HCT116 (cell line): ENCODE data around the gene PRXL2A. TPM values are rescaled to one million over a fixed set of nuclear protein-coding genes. Genes with fewer than 3 reads are reported as not detected.

ENCODE experiments used
- ATAC-seq: fragments of 200-7000 bp; cut with Tn5 transposase; 2 replicates; pipeline ENCODE4 v1.9.1; 2020; ENCODE audit warnings: mild to moderate bottlenecking, moderate library complexity
- BruUV-seq: library from RNA; stranded (reverse); fragments of 400-500 nt; replicated peaks from 2 replicates; lab custom pipeline; 2021; lab: Mats Ljungman, UMichigan
- CTCF ChIA-PET: fragments of 300-600 bp; sonication (Branson Sonifier 250); formaldehyde crosslinking; loops from one replicate; lab custom pipeline; 2021; ENCODE audit warnings: antibody characterized with exemption; lab: Charles Lee
- POLR2A ChIA-PET: fragments of 300-600, 350-600 bp; sonication (Branson Sonifier 250); formaldehyde crosslinking; loops from one replicate; lab custom pipeline; 2021; ENCODE audit warnings: antibody characterized with exemption; lab: Charles Lee
- RAD21 ChIA-PET, 2 experiments: fragments of 300-600 bp; sonication (Branson Sonifier 250); formaldehyde crosslinking; loops; one replicate each; lab custom pipeline; 2023; ENCODE audit warnings: low total read pairs in 2 of 2; ENCODE audit not compliant: uncharacterized antibody in 2 of 2, unreplicated experiment in 2 of 2, low non-redundant PET in 1 of 2; lab: Charles Lee
- DNase-seq: peaks from one replicate; pipeline ENCODE4 v3.0.0-alpha.2; 2010; ENCODE audit warnings: low read depth, low spot score
- H2AFZ ChIP-seq: fragments of 200-600 bp; shearing (Covaris generic), sonication (generic); 2 replicates; pipeline ENCODE4 v1.6.1; 2017; ENCODE audit warnings: low read depth, mixed run types, mixed read lengths, antibody characterized with exemption, low read length; ENCODE audit not compliant: poor library complexity, severe bottlenecking
- H3K27ac ChIP-seq: 2 replicates; pipeline ENCODE4 v1.5.1; 2012; ENCODE audit warnings: low read depth, low read length
- H3K27me3 ChIP-seq: fragments of 200-600 bp; sonication (generic); 2 replicates; pipeline ENCODE4 v1.6.1; 2016; ENCODE audit warnings: mixed run types, low read length, mixed read lengths; ENCODE audit not compliant: insufficient read depth
- H3K36me3 ChIP-seq, 2 experiments: fragments of 200-500 bp in 1 of 2; fragments of 200-600 bp in 1 of 2; sonication (Bioruptor generic) in 1 of 2; sonication (generic) in 1 of 2; 2 replicates each; pipeline versions ENCODE4 v1.5.1 to v1.6.1; 2014 to 2016; ENCODE audit warnings: low read length in 2 of 2, inconsistent platforms in 1 of 2, mixed read lengths in 1 of 2, mixed run types in 1 of 2; ENCODE audit not compliant: insufficient read depth in 2 of 2, control insufficient read depth in 1 of 2
- H3K4me1 ChIP-seq, 2 experiments: fragments of 200-600 bp in 1 of 2; sonication (generic) in 1 of 2; 2 replicates each; pipeline versions ENCODE4 v1.5.1 to v1.6.1; 2012 to 2017; ENCODE audit warnings: low read length in 2 of 2, inconsistent platforms in 1 of 2, mild to moderate bottlenecking in 1 of 2, mixed read lengths in 1 of 2, mixed run types in 1 of 2, moderate library complexity in 1 of 2; ENCODE audit not compliant: insufficient read depth in 2 of 2, control insufficient read depth in 1 of 2
- H3K4me2 ChIP-seq: fragments of 200-600 bp; sonication (generic); 2 replicates; pipeline ENCODE4 v1.6.1; 2017; ENCODE audit warnings: mixed run types, low read length, mixed read lengths
- H3K4me3 ChIP-seq, 2 experiments: fragments of 200-600 bp in 1 of 2; sonication (generic) in 1 of 2; replicated peaks in 1 of 2; 2 replicates each; pipeline ENCODE4 v1.5.1; 2011 to 2016; ENCODE audit warnings: low read length in 2 of 2, control low read depth in 1 of 2, low read depth in 1 of 2, mild to moderate bottlenecking in 1 of 2, mixed read lengths in 1 of 2, mixed run types in 1 of 2
- H3K79me2 ChIP-seq: fragments of 200-600 bp; sonication (generic); 2 replicates; pipeline ENCODE4 v1.6.1; 2017; ENCODE audit warnings: mild to moderate bottlenecking, mixed run types, low read length, moderate library complexity, mixed read lengths; ENCODE audit not compliant: insufficient read depth
- H3K9ac ChIP-seq: fragments of 200-600 bp; sonication (generic); 2 replicates; pipeline ENCODE4 v1.6.1; 2016; ENCODE audit warnings: low read length, mixed read lengths
- H3K9me2 ChIP-seq: fragments of 200-600 bp; sonication (generic), shearing (Covaris generic); 2 replicates; pipeline ENCODE4 v1.6.1; 2017; ENCODE audit warnings: mixed run types, mild to moderate bottlenecking, moderate library complexity; ENCODE audit not compliant: insufficient read depth
- H3K9me3 ChIP-seq, 2 experiments: fragments of 200-500 bp in 1 of 2; fragments of 200-600 bp in 1 of 2; sonication (Bioruptor generic) in 1 of 2; sonication (generic) in 1 of 2; 2 replicates each; pipeline ENCODE4 v1.6.1; 2014 to 2017; ENCODE audit warnings: low read length in 2 of 2, mixed read lengths in 2 of 2, inconsistent platforms in 1 of 2, low read depth in 1 of 2, mild to moderate bottlenecking in 1 of 2, mixed run types in 1 of 2, moderate library complexity in 1 of 2; ENCODE audit not compliant: control insufficient read depth in 1 of 2, insufficient read depth in 1 of 2
- H4K20me1 ChIP-seq: fragments of 200-600 bp; sonication (generic), shearing (Covaris generic); 2 replicates; pipeline ENCODE4 v1.6.1; 2017; ENCODE audit warnings: mixed run types, mild to moderate bottlenecking, moderate library complexity; ENCODE audit not compliant: insufficient read depth
- ATF3 ChIP-seq: IDR thresholded peaks from 2 replicates; pipeline ENCODE4 v1.6.1; 2012
- CEBPB ChIP-seq: IDR thresholded peaks from 2 replicates; pipeline ENCODE4 v1.6.1; 2012; ENCODE audit warnings: low read depth
- CTCF ChIP-seq, 3 experiments: fragments of 200-600 bp in 1 of 3; sonication (generic) in 1 of 3; IDR thresholded peaks in 2 of 3; conservative IDR thresholded peaks in 1 of 3; 2 replicates each; pipeline ENCODE4 v1.5.1; 2012 to 2017; ENCODE audit warnings: low read depth in 2 of 3, low read length in 2 of 3, antibody characterized with exemption in 1 of 3, borderline replicate concordance in 1 of 3, control low read depth in 1 of 3, mild to moderate bottlenecking in 1 of 3, mixed read lengths in 1 of 3, mixed run types in 1 of 3, moderate library complexity in 1 of 3; ENCODE audit not compliant: insufficient read depth in 1 of 3
- EGR1 ChIP-seq: IDR thresholded peaks from 2 replicates; pipeline ENCODE4 v1.6.1; 2012; ENCODE audit warnings: low read depth
- ELF1 ChIP-seq: IDR thresholded peaks from 2 replicates; pipeline ENCODE4 v1.6.1; 2012; ENCODE audit warnings: low read depth, borderline replicate concordance
- EZH2 ChIP-seq: fragments of 200-600 bp; sonication (generic); IDR thresholded peaks from 2 replicates; pipeline ENCODE4 v1.6.1; 2017; ENCODE audit warnings: antibody characterized with exemption, mixed run types
- EZH2phosphoT487 ChIP-seq: fragments of 200-600 bp; IDR thresholded peaks from 2 replicates; pipeline ENCODE4 v1.6.1; 2018; ENCODE audit warnings: antibody characterized with exemption, borderline replicate concordance
- FOSL1 ChIP-seq: IDR thresholded peaks from 2 replicates; pipeline ENCODE4 v1.6.1; 2012; ENCODE audit warnings: low read depth
- POLR2A ChIP-seq: IDR thresholded peaks from 2 replicates; pipeline ENCODE4 v1.7.0; 2011; ENCODE audit warnings: borderline replicate concordance; ENCODE audit not compliant: insufficient read depth, insufficient read length; ENCODE audit errors: extremely low read depth
- POLR2AphosphoS5 ChIP-seq: IDR thresholded peaks from 2 replicates; pipeline ENCODE4 v1.6.1; 2011; ENCODE audit warnings: mild to moderate bottlenecking, low read depth, low read length, moderate library complexity
- RAD21 ChIP-seq: IDR thresholded peaks from 2 replicates; pipeline ENCODE4 v1.6.1; 2012; ENCODE audit warnings: low read depth, mild to moderate bottlenecking
- REST ChIP-seq: IDR thresholded peaks from 2 replicates; pipeline ENCODE4 v1.6.1; 2012; ENCODE audit warnings: low read depth
- SP1 ChIP-seq: IDR thresholded peaks from 2 replicates; pipeline ENCODE4 v1.6.1; 2012; ENCODE audit warnings: low read depth
- SRF ChIP-seq: IDR thresholded peaks from 2 replicates; pipeline ENCODE4 v1.6.1; 2012; ENCODE audit warnings: low read depth
- TCF7L2 ChIP-seq: IDR thresholded peaks from 2 replicates; pipeline ENCODE4 v1.7.0; 2011; ENCODE audit warnings: borderline replicate concordance, inconsistent platforms; ENCODE audit not compliant: insufficient read depth, insufficient read length; ENCODE audit errors: extremely low read depth
- ZNF274 ChIP-seq: fragments of 200-500 bp; sonication (Bioruptor generic); IDR thresholded peaks from 2 replicates; pipeline ENCODE4 v1.6.1; 2014; ENCODE audit warnings: mild to moderate bottlenecking, low read depth, low read length, inconsistent platforms
- intact Hi-C: fragments of 100-400 bp; cut with micrococcal nuclease; formaldehyde crosslinking; loops from 2 replicates; pipeline ENCODE4 v1.10.0; 2022
- total RNA-seq: library from RNA; stranded (reverse); gene quantifications from one replicate; pipeline ENCODE4 v1.2.1, GENCODE V29; 2021; ENCODE audit not compliant: unreplicated experiment

Gene PRXL2A
- total RNA-seq, 1 experiment from 2014 or later = 4.9 TPM

- TF ChIP-seq ZNF274 = no peak
- TF ChIP-seq SP1 = no peak
- no peak for TF ChIP-seq ELF1
- no peak for TF ChIP-seq POLR2A
Observed at GRCh38 chr10:80442879-80443278, 34.5 kb downstream of the PRXL2A start (continued).

- TF ChIP-seq POLR2AphosphoS5 (no peak), RAD21 (peak; percentile 47; the same call in 1 of the 2 replicates), CTCF (IDR thresholded peaks at IDR 0.05 in 2 of 3, conservative IDR thresholded peaks at IDR 0.05 in 1 of 3; ENCODE audit: borderline replicate concordance in 1 of 3, insufficient read depth in 1 of 3, low read depth in 2 of 3, low read length in 2 of 3) (peak; percentile 32 to 48 (median 45); a peak in 4 of 6 replicates), FOSL1 (no peak), TCF7L2 (no peak), EZH2 (no peak), EGR1 (no peak), EZH2phosphoT487 (no peak), SRF (no peak), ZNF274 (no peak), ATF3 (no peak), REST (no peak), CEBPB (no peak)
Observed at GRCh38 chr10:80443531-80443974, 35.2 kb downstream of the PRXL2A start.

More at GRCh38 chr10:80443531-80443974, 35.2 kb downstream of the PRXL2A start:
- no peaks in the 10 kb centered on the region for H4K20me1 ChIP-seq
- DNase-seq (no peak), ATAC-seq (peak; percentile 53; the same call in 1 of the 2 replicates)
- no peak overlapping the region for H3K4me2 ChIP-seq
- H3K4me3 ChIP-seq = no peak overlapping the region
- no peaks in the 10 kb centered on the region for H3K9me3 ChIP-seq
- ChIA-PET POLR2A (no interaction called here), RAD21 (interaction anchor here (1.4 to 3.2 kb wide), 4 partner anchors 61 to 219 kb away, joined by 3 to 22 read pairs (median 4); no protein-coding TSS in a partner anchor), CTCF (interaction anchor here (1.4 to 3.6 kb wide), 11 partner anchors 10 to 481 kb away, joined by 6 to 71 read pairs (median 11); partner anchors contain the start of gene TSPAN14)
- H2AFZ ChIP-seq = no peak overlapping the region
- no peak overlapping the region for H3K9ac ChIP-seq
- no peaks in the 10 kb centered on the region for H3K27me3 ChIP-seq
- peaks cover 0 to 14% of the 10 kb centered on the region in 2 experiments; a peak in 2 of 4 replicates for H3K4me1 ChIP-seq
- H3K9me2 ChIP-seq = no peaks in the 10 kb centered on the region
- H3K36me3 ChIP-seq = no peaks in the 10 kb centered on the region
- H3K27ac ChIP-seq = no peak overlapping the region
- no TSS peak for BruUV-seq
- no peaks in the 10 kb centered on the region for H3K79me2 ChIP-seq
- intact Hi-C loops = loop anchor here (1.0 to 10.0 kb wide), 2 partner anchors 60 to 251 kb away; no protein-coding TSS in a partner anchor
